Panc1 (cell line): ENCODE data around the gene MAPKAP1.

Experiments
- CTCF ChIP-seq: fragments of 450-650 bp; IDR thresholded peaks from 2 replicates; pipeline ENCODE4 v1.5.1; 2017; ENCODE audit warnings: mild to moderate bottlenecking
- POLR2AphosphoS5 ChIP-seq: IDR thresholded peaks from 2 replicates; pipeline ENCODE4 v1.6.1; 2012; ENCODE audit warnings: mild to moderate bottlenecking, low read depth, low read length, moderate library complexity
- REST ChIP-seq, 2 experiments: IDR thresholded peaks; 2 replicates each; pipeline ENCODE4 v1.6.1; 2011 to 2012; ENCODE audit warnings: low read depth in 2 of 2, control low read depth in 1 of 2, low read length in 1 of 2, mild to moderate bottlenecking in 1 of 2, moderate library complexity in 1 of 2; ENCODE audit not compliant: insufficient read depth in 1 of 2
- SIN3A ChIP-seq: IDR thresholded peaks from 2 replicates; pipeline ENCODE4 v1.6.1; 2012; ENCODE audit warnings: low read depth, mild to moderate bottlenecking, low read length, moderate library complexity, borderline replicate concordance; ENCODE audit not compliant: insufficient read depth

- TF ChIP-seq CTCF (no peak), SIN3A (no peak), POLR2AphosphoS5 (no peak), REST (IDR thresholded peaks at IDR 0.05; ENCODE audit: insufficient read depth in 1 of 2, low read depth in 2 of 2, low read length in 1 of 2) (no peak)
Observed at GRCh38 chr9:125559194-125559593, 147.8 kb downstream of the MAPKAP1 start.
